Trophoblast cell (in vitro differentiated cells and primary cell): ENCODE results near the gene SLC27A1.

Source experiments
- DNase-seq, 2 donors: peaks; one replicate each; pipeline ENCODE4 v3.0.0-alpha.2; 2016
- H2AFZ ChIP-seq: 2 replicates; pipeline ENCODE4 v1.6.1; 2013; ENCODE audit warnings: low read length, moderate library complexity, mild to moderate bottlenecking; ENCODE audit not compliant: insufficient read depth, poor library complexity
- H2AK5ac ChIP-seq: 2 replicates; pipeline ENCODE4 v1.6.1; 2013; ENCODE audit warnings: mild to moderate bottlenecking, low read length
- H2BK120ac ChIP-seq: 2 replicates; pipeline ENCODE4 v1.6.1; 2013; ENCODE audit warnings: low read length, mild to moderate bottlenecking, moderate library complexity; ENCODE audit not compliant: insufficient read depth, poor library complexity
- H2BK12ac ChIP-seq: 2 replicates; pipeline ENCODE4 v1.6.1; 2013; ENCODE audit warnings: mild to moderate bottlenecking, low read length, moderate library complexity
- H2BK5ac ChIP-seq: 2 replicates; pipeline ENCODE4 v1.6.1; 2013; ENCODE audit warnings: low read length, low read depth, moderate library complexity, mild to moderate bottlenecking; ENCODE audit not compliant: poor library complexity
- H3K14ac ChIP-seq: 2 replicates; pipeline ENCODE4 v1.6.1; 2013; ENCODE audit warnings: mild to moderate bottlenecking, low read length
- H3K18ac ChIP-seq: 2 replicates; pipeline ENCODE4 v1.6.1; 2013; ENCODE audit warnings: mild to moderate bottlenecking, low read length
- H3K23ac ChIP-seq: 2 replicates; pipeline ENCODE4 v1.6.1; 2013; ENCODE audit warnings: low read length
- H3K27ac ChIP-seq: 2 replicates; pipeline ENCODE4 v1.5.1; 2013; ENCODE audit warnings: low read depth, mild to moderate bottlenecking, inconsistent platforms, low read length, moderate library complexity
- H3K27me3 ChIP-seq: 2 replicates; pipeline ENCODE4 v1.6.1; 2013; ENCODE audit warnings: inconsistent platforms, mild to moderate bottlenecking, low read length, moderate library complexity; ENCODE audit not compliant: insufficient read depth
- H3K36me3 ChIP-seq, 2 experiments: 1 replicate in 1 of 2; 2 replicates in 1 of 2; pipeline ENCODE4 v1.6.1; 2013; ENCODE audit warnings: low read length in 2 of 2, mild to moderate bottlenecking in 2 of 2, moderate library complexity in 1 of 2; ENCODE audit not compliant: insufficient read depth in 2 of 2, control insufficient read depth in 1 of 2
- H3K4ac ChIP-seq: 2 replicates; pipeline ENCODE4 v1.6.1; 2013; ENCODE audit warnings: low read depth, mild to moderate bottlenecking, low read length, moderate library complexity
- H3K4me1 ChIP-seq, 2 experiments: 1 replicate in 1 of 2; 2 replicates in 1 of 2; pipeline ENCODE4 v1.6.1; 2013; ENCODE audit warnings: low read length in 2 of 2, mild to moderate bottlenecking in 2 of 2, moderate library complexity in 1 of 2; ENCODE audit not compliant: insufficient read depth in 2 of 2, control insufficient read depth in 1 of 2
- H3K4me2 ChIP-seq: 2 replicates; pipeline ENCODE4 v1.6.1; 2013; ENCODE audit warnings: inconsistent platforms, mild to moderate bottlenecking, low read length, moderate library complexity
- H3K4me3 ChIP-seq: 2 replicates; pipeline ENCODE4 v1.5.1; 2013; ENCODE audit warnings: mild to moderate bottlenecking, low read depth, low read length, inconsistent platforms
- H3K79me1 ChIP-seq: one replicate; pipeline ENCODE4 v1.6.1; 2013; ENCODE audit warnings: low read length
- H3K79me2 ChIP-seq: 2 replicates; pipeline ENCODE4 v1.6.1; 2013; ENCODE audit warnings: low read length, mild to moderate bottlenecking; ENCODE audit not compliant: control insufficient read depth, insufficient read depth, poor library complexity
- H3K9ac ChIP-seq: 2 replicates; pipeline ENCODE4 v1.6.1; 2013; ENCODE audit warnings: mild to moderate bottlenecking, low read length
- H3K9me3 ChIP-seq: 2 replicates; pipeline ENCODE4 v1.6.1; 2013; ENCODE audit warnings: low read depth, mild to moderate bottlenecking, control low read depth, inconsistent platforms, low read length; ENCODE audit not compliant: insufficient read depth
- H4K12ac ChIP-seq: 2 replicates; pipeline ENCODE4 v1.6.1; 2013; ENCODE audit warnings: low read depth, mild to moderate bottlenecking, low read length, moderate library complexity
- H4K8ac ChIP-seq: 2 replicates; pipeline ENCODE4 v1.6.1; 2013; ENCODE audit warnings: low read depth, mild to moderate bottlenecking, low read length, moderate library complexity
- H4K91ac ChIP-seq: one replicate; pipeline ENCODE4 v1.6.1; 2013; ENCODE audit warnings: low read depth, mild to moderate bottlenecking, low read length, moderate library complexity
- WGBS: extraction: QIAGEN DNeasy Blood & Tissue Kit; methylation state at CpG from one replicate; pipeline ENCODE4 v1.1.7; 2013; ENCODE audit warnings: missing lambda C conversion rate; ENCODE audit not compliant: insufficient read length, insufficient coverage; ENCODE audit errors: extremely low coverage; 5-methylcytosine and 5-hydroxymethylcytosine counted together

Gene SLC27A1

GRCh38 chr19:17455308-17456123, 14.8 kb upstream of the SLC27A1 start:
- H2BK12ac ChIP-seq = no peak overlapping the region
- no peak overlapping the region for H2AFZ ChIP-seq
- no peaks in the 10 kb centered on the region for H3K79me1 ChIP-seq
- no peak overlapping the region for H3K23ac ChIP-seq
- H3K18ac ChIP-seq = no peak overlapping the region
- no peak overlapping the region for H3K4me3 ChIP-seq
- no peak overlapping the region for H3K14ac ChIP-seq
- no peaks in the 10 kb centered on the region for H3K4me1 ChIP-seq
- no peak overlapping the region for H3K9ac ChIP-seq
- H3K4me2 ChIP-seq = no peak overlapping the region
- no peak overlapping the region for H3K4ac ChIP-seq
- no peak overlapping the region for H2BK5ac ChIP-seq
- no peaks in the 10 kb centered on the region for H3K79me2 ChIP-seq
- H3K9me3 ChIP-seq = peaks cover 15% of the 10 kb centered on the region
- H4K91ac ChIP-seq = no peak overlapping the region
- H2AK5ac ChIP-seq = no peak overlapping the region
- H4K8ac ChIP-seq = no peak overlapping the region
- H2BK120ac ChIP-seq = no peak overlapping the region
- no peaks in the 10 kb centered on the region for H3K36me3 ChIP-seq
- no peak overlapping the region for H4K12ac ChIP-seq
- H3K27ac ChIP-seq = no peak overlapping the region
- DNase-seq = no peak
- no CpG with 5 or more reads among the region's 58 CpGs for WGBS
- peaks cover 20% of the 10 kb centered on the region for H3K27me3 ChIP-seq

- Histone ChIP-seq H3K4ac (no peak overlapping the region), H3K79me1 (no peaks in the 10 kb centered on the region), H3K27me3 (peaks cover 20% of the 10 kb centered on the region), H2BK5ac (no peak overlapping the region), H3K36me3 (no peaks in the 10 kb centered on the region), H3K18ac (no peak overlapping the region), H3K23ac (no peak overlapping the region), H3K4me1 (no peaks in the 10 kb centered on the region), H4K91ac (no peak overlapping the region), H2BK12ac (no peak overlapping the region), H4K8ac (no peak overlapping the region), H2BK120ac (no peak overlapping the region), H3K14ac (no peak overlapping the region), H4K12ac (no peak overlapping the region), H3K4me3 (no peak overlapping the region), H3K27ac (no peak overlapping the region), H3K9me3 (peaks cover 15% of the 10 kb centered on the region), H3K4me2 (no peak overlapping the region), H2AFZ (no peak overlapping the region), H2AK5ac (no peak overlapping the region), H3K79me2 (no peaks in the 10 kb centered on the region), H3K9ac (no peak overlapping the region)
- DNase-seq = peak in 1 of 2 donors; percentile 42
- no CpG with 5 or more reads among the region's 11 CpGs for whole genome bisulfite sequencing
Measured at GRCh38 chr19:17456127-17456526, 14.2 kb upstream of the SLC27A1 start.

- no peaks in the 10 kb centered on the region for H3K4me1 ChIP-seq
- H3K27me3 ChIP-seq = peaks cover 20% of the 10 kb centered on the region
- H3K36me3 ChIP-seq = no peaks in the 10 kb centered on the region
- H3K4me3 ChIP-seq = no peak overlapping the region
- no peak overlapping the region for H4K8ac ChIP-seq
- H2AFZ ChIP-seq = no peak overlapping the region
- DNase-seq = peak; percentile 94 to 98
- no peak overlapping the region for H2BK120ac ChIP-seq
- H3K27ac ChIP-seq = no peak overlapping the region
- no CpG with 5 or more reads among the region's 6 CpGs for WGBS
- H3K4me2 ChIP-seq = no peak overlapping the region
- no peak overlapping the region for H2BK5ac ChIP-seq
- no peak overlapping the region for H3K23ac ChIP-seq
- peaks cover 15% of the 10 kb centered on the region for H3K9me3 ChIP-seq
- no peak overlapping the region for H4K12ac ChIP-seq
- H4K91ac ChIP-seq = no peak overlapping the region
- no peak overlapping the region for H3K18ac ChIP-seq
- no peaks in the 10 kb centered on the region for H3K79me1 ChIP-seq
- no peak overlapping the region for H2BK12ac ChIP-seq
- H3K79me2 ChIP-seq = no peaks in the 10 kb centered on the region
- no peak overlapping the region for H2AK5ac ChIP-seq
- H3K14ac ChIP-seq = no peak overlapping the region
- H3K9ac ChIP-seq = no peak overlapping the region
- H3K4ac ChIP-seq = no peak overlapping the region
Measured at GRCh38 chr19:17457616-17458015, 12.7 kb upstream of the SLC27A1 start.

GRCh38 chr19:17458970-17459369, 11.4 kb upstream of the SLC27A1 start:
- Histone ChIP-seq H3K4me1 (no peaks in the 10 kb centered on the region), H4K8ac (no peak overlapping the region), H3K4me3 (no peak overlapping the region), H2AFZ (no peak overlapping the region), H3K36me3 (no peaks in the 10 kb centered on the region), H3K9me3 (peaks cover 11% of the 10 kb centered on the region), H2BK5ac (no peak overlapping the region), H3K27ac (no peak overlapping the region), H3K4ac (no peak overlapping the region), H2AK5ac (no peak overlapping the region), H3K79me1 (no peaks in the 10 kb centered on the region), H3K79me2 (no peaks in the 10 kb centered on the region), H3K9ac (no peak overlapping the region), H3K23ac (no peak overlapping the region), H2BK120ac (no peak overlapping the region), H4K91ac (no peak overlapping the region), H4K12ac (no peak overlapping the region), H2BK12ac (no peak overlapping the region), H3K14ac (no peak overlapping the region), H3K4me2 (no peak overlapping the region), H3K27me3 (peaks cover 20% of the 10 kb centered on the region), H3K18ac (no peak overlapping the region)
- no peak for DNase-seq
- no CpG with 5 or more reads among the region's 3 CpGs for WGBS
